Spleen (tissue), 11 donors: ENCODE measurements around the gene PARVB. TPM values are rescaled to one million over a fixed set of nuclear protein-coding genes. Genes with fewer than 3 reads are reported as not detected.
A peak's percentile ranks its signal among the peaks of the same experiment; 100 is the strongest.

ENCODE experiments used
- DNase-seq: peaks from one replicate; pipeline ENCODE4 v3.0.0-alpha.2; 2020
- H3K27ac ChIP-seq, 8 donors: fragments of 200-600 bp; sonication (generic) in 7 of 8; 1 replicate in 4 of 8; 2 replicates in 4 of 8; pipeline versions ENCODE4 v1.5.0 to v1.8.0; 2016 to 2021; ENCODE audit warnings: inconsistent platforms in 4 of 8, mild to moderate bottlenecking in 4 of 8, moderate library complexity in 1 of 8
- H3K27me3 ChIP-seq, 7 donors: fragments of 200-600 bp; sonication (generic) in 6 of 7; replicated peaks in 1 of 7; 1 replicate in 4 of 7; 2 replicates in 3 of 7; pipeline versions ENCODE4 v1.5.0 to v1.8.0; 2016 to 2021; ENCODE audit warnings: inconsistent platforms in 3 of 7, mild to moderate bottlenecking in 1 of 7
- H3K36me3 ChIP-seq, 6 donors: fragments of 200-600 bp; sonication (generic) in 5 of 6; 1 replicate in 4 of 6; 2 replicates in 2 of 6; pipeline versions ENCODE4 v1.5.0 to v1.8.0; 2016 to 2021; ENCODE audit warnings: inconsistent platforms in 2 of 6
- H3K4me1 ChIP-seq, 6 donors: fragments of 200-600 bp; sonication (generic) in 5 of 6; 1 replicate in 3 of 6; 2 replicates in 3 of 6; pipeline versions ENCODE4 v1.5.0 to v1.8.0; 2016 to 2021; ENCODE audit warnings: inconsistent platforms in 3 of 6
- H3K4me3 ChIP-seq, 8 donors: fragments of 200-600 bp; sonication (generic) in 7 of 8; 1 replicate in 4 of 8; 2 replicates in 4 of 8; pipeline versions ENCODE4 v1.5.0 to v1.8.0; 2016 to 2021; ENCODE audit warnings: inconsistent platforms in 4 of 8, mild to moderate bottlenecking in 4 of 8, moderate library complexity in 2 of 8
- H3K9me3 ChIP-seq, 8 donors: fragments of 200-600 bp; sonication (generic) in 7 of 8; 1 replicate in 4 of 8; 2 replicates in 4 of 8; pipeline versions ENCODE4 v1.5.0 to v1.8.0; 2016 to 2021; ENCODE audit warnings: inconsistent platforms in 4 of 8
- POLR2A ChIP-seq, 3 donors: fragments of 450-650 bp; IDR thresholded peaks; one replicate each; pipeline ENCODE4 v1.5.1; 2017; ENCODE audit warnings: antibody characterized with exemption in 3 of 3, mild to moderate bottlenecking in 1 of 3
- POLR2AphosphoS5 ChIP-seq, 3 donors: sonication (generic); formaldehyde crosslinking; IDR thresholded peaks; one replicate each; pipeline ENCODE4 v1.5.1; 2017; ENCODE audit warnings: antibody characterized with exemption in 3 of 3
- WGBS, 5 donors: extraction: QIAGEN DNeasy Blood & Tissue Kit in 3 of 5; methylation state at CpG; one replicate each; pipeline versions ENCODE4 v1.1.5 to v1.1.7; 2013 to 2018; 5-methylcytosine and 5-hydroxymethylcytosine counted together
- intact Hi-C: fragments of 100-400 bp; cut with DNase I; formaldehyde crosslinking; loops from one replicate; pipeline ENCODE4 v1.15.0; 2023; ENCODE audit warnings: low total_unique reads
- polyA plus RNA-seq, 3 donors: library from polyadenylated mRNA; stranded (reverse); fragments of 200-250 nt; gene quantifications; one replicate each; pipeline ENCODE4 v1.2.1, GENCODE V29; 2013
- total RNA-seq, 7 donors: library from RNA; depleted of rRNA in 3 of 7; stranded (reverse); fragments of >200 nt in 3 of 7; fragmentation: NEBNext Ultra II Directional in 4 of 7; extraction: Animal tissue kit (Norgen Biotek cat#: 25700) in 4 of 7; gene quantifications; one replicate each; pipeline versions ENCODE4 v1.1.0 to v1.2.1, GENCODE V29; 2016 to 2021
- TF ChIP-seq, protein P1 (sequence below), 11 experiments: fragments of 200-600 bp in 7 of 11; fragments of 450-650 bp in 4 of 11; sonication (generic) in 4 of 11; IDR thresholded peaks in 8 of 11; conservative IDR thresholded peaks in 3 of 11; 1 replicate in 7 of 11; 2 replicates in 4 of 11; pipeline versions ENCODE4 v1.4.0 to v1.8.0; 2016 to 2021; ENCODE audit warnings: antibody characterized with exemption in 11 of 11, inconsistent platforms in 4 of 11, mild to moderate bottlenecking in 1 of 11
- donor health status: healthy with polysubstance abuse.
- donor health status: DM: no; HTN: no; CAD: no; lungs with moderate emphysema.
- donor health status: DM: no; HTN: no; CAD: no.
- donor health status: Bipolar disorder and iron deficiency.
- donor health status: healthy.
- donor health status: DM: no; HTN: no; CAD: no.
- donor health status: DM: yes; HTN: yes; CAD: no.

Gene PARVB
- total and polyA plus RNA-seq, 10 donors, result 24.0 to 61.9 (median 46.5) TPM

GRCh38 chr22:44206330-44206645 lies 182.2 kb downstream of the PARVB start:
- DNase-seq, result no peak
- intact Hi-C loops, result no loop called here
- TF ChIP-seq, protein P1, sequence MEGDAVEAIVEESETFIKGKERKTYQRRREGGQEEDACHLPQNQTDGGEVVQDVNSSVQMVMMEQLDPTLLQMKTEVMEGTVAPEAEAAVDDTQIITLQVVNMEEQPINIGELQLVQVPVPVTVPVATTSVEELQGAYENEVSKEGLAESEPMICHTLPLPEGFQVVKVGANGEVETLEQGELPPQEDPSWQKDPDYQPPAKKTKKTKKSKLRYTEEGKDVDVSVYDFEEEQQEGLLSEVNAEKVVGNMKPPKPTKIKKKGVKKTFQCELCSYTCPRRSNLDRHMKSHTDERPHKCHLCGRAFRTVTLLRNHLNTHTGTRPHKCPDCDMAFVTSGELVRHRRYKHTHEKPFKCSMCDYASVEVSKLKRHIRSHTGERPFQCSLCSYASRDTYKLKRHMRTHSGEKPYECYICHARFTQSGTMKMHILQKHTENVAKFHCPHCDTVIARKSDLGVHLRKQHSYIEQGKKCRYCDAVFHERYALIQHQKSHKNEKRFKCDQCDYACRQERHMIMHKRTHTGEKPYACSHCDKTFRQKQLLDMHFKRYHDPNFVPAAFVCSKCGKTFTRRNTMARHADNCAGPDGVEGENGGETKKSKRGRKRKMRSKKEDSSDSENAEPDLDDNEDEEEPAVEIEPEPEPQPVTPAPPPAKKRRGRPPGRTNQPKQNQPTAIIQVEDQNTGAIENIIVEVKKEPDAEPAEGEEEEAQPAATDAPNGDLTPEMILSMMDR (IDR thresholded peaks at IDR 0.05 in 8 of 11, conservative IDR thresholded peaks at IDR 0.05 in 3 of 11), result no peak
- TF ChIP-seq POLR2A (IDR thresholded peaks at IDR 0.05) (no peak), POLR2AphosphoS5 (IDR thresholded peaks at IDR 0.05) (no peak)
- 77 to 88% (median 86%) methylated on average over 9 of the region's 9 CpGs for WGBS, 5 donors
- peaks cover 0 to 8% (median 0%) of the 10 kb centered on the region in 7 donors for H3K27me3 ChIP-seq
- H3K4me3 ChIP-seq, result no peak overlapping the region
- H3K4me1 ChIP-seq, result peaks cover 0 to 58% (median 20%) of the 10 kb centered on the region in 6 donors
- no peak overlapping the region for H3K27ac ChIP-seq
- H3K36me3 ChIP-seq, result peaks cover 0 to 56% (median 20%) of the 10 kb centered on the region in 6 donors
- H3K9me3 ChIP-seq, result peaks cover 0 to 20% (median 14%) of the 10 kb centered on the region in 8 donors

GRCh38 chr22:44206696-44207095 lies 182.6 kb downstream of the PARVB start:
- intact Hi-C loops, result no loop called here
- H3K4me3 ChIP-seq, result no peak overlapping the region

DNA sequence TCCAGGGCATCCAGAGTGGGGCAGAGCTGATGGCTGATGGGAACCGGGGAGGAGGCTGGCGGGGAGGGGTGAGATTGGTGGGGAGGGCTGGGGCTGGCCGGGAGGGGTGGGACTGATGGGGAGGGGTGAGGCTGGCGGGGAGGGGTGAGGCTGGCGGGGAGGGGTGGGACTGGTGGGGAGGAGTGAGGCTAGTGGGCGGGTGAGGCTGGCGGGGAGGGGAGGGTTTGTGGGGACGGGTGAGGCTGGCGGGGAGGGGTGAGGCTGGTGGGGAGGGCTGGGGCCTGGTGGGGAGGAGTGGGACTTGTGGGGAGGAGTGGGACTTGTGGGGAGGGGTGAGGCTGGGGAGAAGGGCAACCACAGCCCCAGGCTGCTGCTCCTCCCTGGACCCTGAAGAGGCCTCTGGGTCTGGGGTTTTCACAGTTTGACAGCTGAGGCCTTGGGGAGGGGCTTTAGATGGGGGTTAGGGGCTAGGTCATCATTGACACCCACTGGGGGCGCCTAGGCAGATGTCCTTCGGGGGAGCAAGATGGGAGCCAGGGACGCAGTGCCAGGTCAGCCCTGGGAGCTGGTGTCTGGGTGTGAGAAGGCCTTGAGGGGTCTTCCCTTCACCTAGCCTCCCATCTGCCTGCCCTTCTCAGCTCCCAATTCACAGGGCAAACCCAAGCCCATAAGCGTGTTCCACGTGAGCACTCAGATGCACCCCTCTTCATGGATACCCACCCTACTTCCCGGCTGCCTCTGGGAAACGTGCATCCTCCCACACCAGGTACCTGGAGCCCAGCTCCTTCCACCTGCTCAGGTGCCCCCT lies 183.3 kb downstream of the PARVB start:
- Histone ChIP-seq H3K9me3 (peaks cover 0 to 20% (median 14%) of the 10 kb centered on the region in 8 donors), H3K36me3 (peaks cover 0 to 45% (median 12%) of the 10 kb centered on the region in 6 donors), H3K4me3 (no peak overlapping the region), H3K27ac (no peak overlapping the region), H3K27me3 (no peaks in the 10 kb centered on the region), H3K4me1 (peaks cover 0 to 69% (median 20%) of the 10 kb centered on the region in 6 donors)
- no peak for DNase-seq
- WGBS, 5 donors, result 82 to 91% (median 86%) methylated on average over 12 to 16 of the region's 16 CpGs
- intact Hi-C loops, result no loop called here
- peak in 1 of 3 donors; percentile 25 for TF ChIP-seq POLR2AphosphoS5 (IDR thresholded peaks at IDR 0.05)
- TF ChIP-seq, protein P1 (IDR thresholded peaks at IDR 0.05 in 8 of 11, conservative IDR thresholded peaks at IDR 0.05 in 3 of 11), result no peak

More at GRCh38 chr22:44206696-44207095, 182.6 kb downstream of the PARVB start:
- no peak for DNase-seq
- no peak overlapping the region for H3K27ac ChIP-seq
- 87 to 89% (median 89%) methylated on average over 5 to 8 of the region's 8 CpGs for WGBS, 5 donors
- peaks cover 0 to 52% (median 15%) of the 10 kb centered on the region in 6 donors for H3K36me3 ChIP-seq
- TF ChIP-seq POLR2AphosphoS5 (IDR thresholded peaks at IDR 0.05), result peak in 1 of 3 donors; percentile 32
- no peak for TF ChIP-seq POLR2A (IDR thresholded peaks at IDR 0.05)
- peaks cover 0 to 62% (median 20%) of the 10 kb centered on the region in 6 donors for H3K4me1 ChIP-seq
- H3K27me3 ChIP-seq, result peaks cover 0 to 3% (median 0%) of the 10 kb centered on the region in 7 donors
- H3K9me3 ChIP-seq, result peaks cover 0 to 20% (median 14%) of the 10 kb centered on the region in 8 donors

GRCh38 chr22:44207981-44208317 lies 183.8 kb downstream of the PARVB start:
- peaks cover 0 to 40% (median 9%) of the 10 kb centered on the region in 6 donors for H3K36me3 ChIP-seq
- peaks cover 0 to 74% (median 20%) of the 10 kb centered on the region in 6 donors for H3K4me1 ChIP-seq
- peaks cover 0 to 20% (median 14%) of the 10 kb centered on the region in 8 donors for H3K9me3 ChIP-seq
- H3K4me3 ChIP-seq, result no peak overlapping the region
- H3K27ac ChIP-seq, result no peak overlapping the region
- 76 to 88% (median 82%) methylated on average over 4 of the region's 4 CpGs for WGBS, 5 donors
- TF ChIP-seq POLR2AphosphoS5 (IDR thresholded peaks at IDR 0.05), result no peak
- no peak for TF ChIP-seq POLR2A (IDR thresholded peaks at IDR 0.05)
- TF ChIP-seq, protein P1 (IDR thresholded peaks at IDR 0.05 in 8 of 11, conservative IDR thresholded peaks at IDR 0.05 in 3 of 11), result no peak
- intact Hi-C loops, result no loop called here
- no peaks in the 10 kb centered on the region for H3K27me3 ChIP-seq
- DNase-seq, result no peak
